HUES6 (cell line): ENCODE results near the gene RPS6KB1.
"Not testable (repeated sequence)": the region's sequence is repeated elsewhere in the genome, so short reads cannot be mapped to it uniquely, and the experiment has no call there.

Source experiments
- H3K27ac ChIP-seq: 2 replicates; pipeline ENCODE4 v1.7.0; 2013; ENCODE audit warnings: low read depth, mild to moderate bottlenecking, low read length, inconsistent platforms
- H3K27me3 ChIP-seq: 2 replicates; pipeline ENCODE4 v1.6.1; 2013; ENCODE audit warnings: low read length; ENCODE audit not compliant: control insufficient read depth, insufficient read depth
- H3K36me3 ChIP-seq: 2 replicates; pipeline ENCODE4 v1.6.1; 2013; ENCODE audit warnings: low read length; ENCODE audit not compliant: control insufficient read depth, insufficient read depth
- H3K4me1 ChIP-seq: 2 replicates; pipeline ENCODE4 v1.6.1; 2013; ENCODE audit warnings: low read length; ENCODE audit not compliant: control insufficient read depth, insufficient read depth
- H3K4me3 ChIP-seq: 2 replicates; pipeline ENCODE4 v1.5.1; 2013; ENCODE audit warnings: low read depth, low read length
- H3K9ac ChIP-seq: one replicate; pipeline ENCODE4 v1.6.1; 2013; ENCODE audit warnings: mild to moderate bottlenecking, low read length
- H3K9me3 ChIP-seq: 2 replicates; pipeline ENCODE4 v1.6.1; 2013; ENCODE audit warnings: low read depth, low read length; ENCODE audit not compliant: control insufficient read depth, insufficient read depth

The RPS6KB1 gene

DNA sequence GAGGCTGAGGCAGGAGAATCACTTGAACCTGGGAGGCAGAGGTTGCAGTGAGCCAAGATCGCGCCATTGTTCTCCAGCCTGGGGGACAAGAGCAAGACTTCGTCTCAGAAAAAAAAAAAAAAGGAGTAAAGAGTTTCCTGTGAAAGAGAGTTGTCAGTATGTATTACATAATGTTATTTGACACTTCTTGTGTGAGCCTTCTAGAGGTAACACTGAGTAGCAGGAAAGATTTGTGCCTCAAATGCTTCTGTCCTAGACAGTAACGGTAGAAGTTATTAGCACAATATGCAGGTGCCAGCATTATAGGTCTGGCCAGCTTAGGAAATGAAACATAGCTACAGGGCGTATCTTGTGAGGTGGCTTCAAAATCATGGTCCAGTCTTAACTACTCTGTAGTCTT, 6.2 kb downstream of the RPS6KB1 start:
- H3K27ac ChIP-seq, result no peak overlapping the region
- no peaks in the 10 kb centered on the region for H3K36me3 ChIP-seq
- no peak overlapping the region for H3K9ac ChIP-seq
- H3K9me3 ChIP-seq, result no peaks in the 10 kb centered on the region
- no peaks in the 10 kb centered on the region for H3K4me1 ChIP-seq
- no peak overlapping the region for H3K4me3 ChIP-seq
- H3K27me3 ChIP-seq, result no peaks in the 10 kb centered on the region

GRCh38 chr17:59901604-59902003, 8.7 kb downstream of the RPS6KB1 start:
- Histone ChIP-seq H3K9ac (no peak overlapping the region), H3K9me3 (no peaks in the 10 kb centered on the region), H3K4me1 (no peaks in the 10 kb centered on the region), H3K36me3 (no peaks in the 10 kb centered on the region), H3K4me3 (no peak overlapping the region), H3K27ac (no peak overlapping the region), H3K27me3 (no peaks in the 10 kb centered on the region)

GRCh38 chr17:59903455-59903854, 10.5 kb downstream of the RPS6KB1 start:
- H3K27me3 ChIP-seq, result no peaks in the 10 kb centered on the region
- H3K36me3 ChIP-seq, result no peaks in the 10 kb centered on the region
- H3K4me3 ChIP-seq, result no peak overlapping the region
- H3K27ac ChIP-seq, result no peak overlapping the region
- no peaks in the 10 kb centered on the region for H3K9me3 ChIP-seq
- no peak overlapping the region for H3K9ac ChIP-seq
- H3K4me1 ChIP-seq, result no peaks in the 10 kb centered on the region

DNA sequence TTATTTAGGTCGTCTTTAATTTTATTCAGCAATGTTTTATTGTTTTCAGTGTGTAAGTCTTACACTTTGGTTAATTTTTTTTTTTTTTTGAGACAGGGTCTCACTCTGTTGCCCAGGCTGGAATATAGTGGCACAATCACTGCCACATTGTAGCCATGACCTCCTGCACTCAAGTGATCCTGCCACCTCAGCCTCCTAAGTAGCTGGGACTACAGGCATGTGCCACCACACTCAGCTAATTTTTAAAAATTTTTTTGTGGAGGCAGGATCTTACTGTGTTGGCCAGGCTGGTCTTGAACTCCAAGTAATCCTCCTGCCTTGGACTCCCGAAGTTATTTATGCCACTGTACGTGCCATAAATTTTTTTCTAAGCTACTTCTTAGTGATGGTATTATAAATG, 14.5 kb downstream of the RPS6KB1 start:
- Histone ChIP-seq H3K27me3 (no peaks in the 10 kb centered on the region), H3K4me1 (no peaks in the 10 kb centered on the region), H3K4me3 (no peak overlapping the region), H3K9me3 (no peaks in the 10 kb centered on the region), H3K36me3 (peaks cover 4% of the 10 kb centered on the region; the same call in 1 of the 2 replicates), H3K9ac (no peak overlapping the region), H3K27ac (no peak overlapping the region)

- Histone ChIP-seq H3K27me3 (no peaks in the 10 kb centered on the region), H3K4me3 (no peak overlapping the region), H3K9me3 (no peaks in the 10 kb centered on the region), H3K9ac (no peak overlapping the region), H3K4me1 (no peaks in the 10 kb centered on the region), H3K27ac (no peak overlapping the region), H3K36me3 (peaks cover 32% of the 10 kb centered on the region)
Measured at GRCh38 chr17:59914274-59914854, 21.4 kb downstream of the RPS6KB1 start.

DNA sequence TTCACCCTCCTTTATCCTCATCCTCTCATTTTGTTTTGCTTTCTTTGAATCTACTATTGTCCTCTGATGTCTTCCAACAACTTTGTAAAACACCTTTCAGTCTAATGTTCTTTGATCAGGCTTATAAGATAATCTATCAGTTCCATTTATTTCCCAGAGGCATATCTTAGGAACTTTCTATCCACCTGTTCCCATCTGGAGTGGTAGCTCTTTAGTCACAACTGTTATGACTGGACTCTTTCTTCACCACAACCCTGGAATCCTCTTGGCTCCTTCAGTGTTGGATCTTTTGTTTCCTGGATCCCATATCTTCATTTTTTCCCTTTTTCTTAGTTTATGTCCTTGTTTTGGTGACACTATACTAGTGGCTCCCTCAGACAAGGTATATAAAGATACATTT, 23.5 kb downstream of the RPS6KB1 start:
- Histone ChIP-seq H3K27ac (no peak overlapping the region), H3K4me3 (no peak overlapping the region), H3K36me3 (peaks cover 33% of the 10 kb centered on the region), H3K27me3 (no peaks in the 10 kb centered on the region), H3K4me1 (no peaks in the 10 kb centered on the region), H3K9me3 (no peaks in the 10 kb centered on the region), H3K9ac (no peak overlapping the region)

DNA sequence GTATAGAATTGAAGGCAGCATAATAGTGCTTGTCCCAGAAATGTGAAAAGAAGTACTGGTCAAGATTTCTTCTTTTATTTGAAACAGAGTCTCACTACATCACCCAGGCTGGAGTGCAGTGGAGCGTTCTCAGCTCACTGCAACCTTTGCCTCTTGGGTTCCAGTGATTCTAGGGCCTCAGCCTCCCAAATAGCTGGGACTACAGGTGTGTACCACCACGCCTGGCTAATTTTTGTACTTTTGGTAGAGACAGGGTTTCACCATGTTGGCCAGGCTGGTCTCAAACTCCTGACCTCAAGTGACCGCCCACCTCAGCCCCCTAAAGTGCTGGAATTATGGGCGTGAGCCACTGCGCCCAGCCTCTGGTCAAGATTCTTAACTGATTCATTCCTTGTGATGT, 27.7 kb downstream of the RPS6KB1 start:
- H3K4me1 ChIP-seq, H3K27me3 ChIP-seq, H3K9me3 ChIP-seq, H3K4me3 ChIP-seq, H3K9ac ChIP-seq, H3K27ac ChIP-seq: not testable (repeated sequence)
- peaks cover 22% of the 10 kb centered on the region for H3K36me3 ChIP-seq

- H3K4me1 ChIP-seq, H3K27me3 ChIP-seq, H3K9me3 ChIP-seq, H3K27ac ChIP-seq, H3K4me3 ChIP-seq, H3K9ac ChIP-seq: not testable (repeated sequence)
- peaks cover 65% of the 10 kb centered on the region for H3K36me3 ChIP-seq
Measured at GRCh38 chr17:59930121-59930520, 37.2 kb downstream of the RPS6KB1 start.

DNA sequence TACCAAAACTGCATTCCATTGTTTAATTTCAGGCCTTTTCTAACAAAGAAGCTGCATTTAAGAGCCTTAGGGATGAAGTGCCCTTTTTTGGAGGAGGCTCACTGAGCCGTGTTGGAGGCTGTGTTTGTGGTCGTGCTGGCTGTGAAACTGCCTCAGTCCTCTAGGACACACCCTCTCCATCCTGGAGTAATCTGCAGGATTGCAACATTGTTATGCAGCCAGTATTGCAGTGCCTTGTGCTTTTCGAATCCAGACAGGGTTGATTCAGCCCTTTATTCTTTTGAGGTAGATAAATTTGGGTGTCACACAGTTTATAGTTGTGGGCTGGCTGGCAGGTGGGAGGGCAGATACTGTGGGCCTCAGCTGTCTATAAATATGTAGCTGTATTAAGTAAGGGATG, 37.8 kb downstream of the RPS6KB1 start:
- not testable (repeated sequence) for H3K27me3 ChIP-seq, H3K4me3 ChIP-seq, H3K4me1 ChIP-seq, H3K9me3 ChIP-seq, H3K9ac ChIP-seq, H3K27ac ChIP-seq
- H3K36me3 ChIP-seq, result peaks cover 65% of the 10 kb centered on the region

- not testable (repeated sequence) for H3K9me3 ChIP-seq, H3K27me3 ChIP-seq, H3K4me3 ChIP-seq, H3K9ac ChIP-seq, H3K27ac ChIP-seq, H3K4me1 ChIP-seq
- H3K36me3 ChIP-seq, result peaks cover 73% of the 10 kb centered on the region
Measured at GRCh38 chr17:59933317-59933716, 40.4 kb downstream of the RPS6KB1 start.

GRCh38 chr17:59940697-59941096, 47.8 kb downstream of the RPS6KB1 start:
- peaks cover 54% of the 10 kb centered on the region for H3K36me3 ChIP-seq
- not testable (repeated sequence) for H3K4me1 ChIP-seq, H3K4me3 ChIP-seq, H3K9ac ChIP-seq, H3K9me3 ChIP-seq, H3K27ac ChIP-seq, H3K27me3 ChIP-seq

GRCh38 chr17:59941131-59941530, 48.2 kb downstream of the RPS6KB1 start:
- no peaks in the 10 kb centered on the region for H3K4me1 ChIP-seq
- no peak overlapping the region for H3K27ac ChIP-seq
- no peaks in the 10 kb centered on the region for H3K27me3 ChIP-seq
- H3K4me3 ChIP-seq, result no peak overlapping the region
- no peaks in the 10 kb centered on the region for H3K9me3 ChIP-seq
- peaks cover 54% of the 10 kb centered on the region for H3K36me3 ChIP-seq
- no peak overlapping the region for H3K9ac ChIP-seq
